OCI-LY1 (cell line): ENCODE measurements around the gene LGALS3.

Experiments used
- H2AFZ ChIP-seq: fragments of 200-600 bp; sonication (generic), shearing (Covaris generic); 2 replicates; pipeline ENCODE4 v1.6.0; 2014; ENCODE audit warnings: antibody characterized with exemption, mild to moderate bottlenecking, low read length
- H3F3A ChIP-seq: fragments of 200-600 bp; sonication (generic), shearing (Covaris generic); 2 replicates; pipeline ENCODE4 v1.6.0; 2014; ENCODE audit warnings: mild to moderate bottlenecking, antibody characterized with exemption, low read length, moderate library complexity; ENCODE audit not compliant: insufficient read depth
- H3K27ac ChIP-seq: fragments of 200-600 bp; sonication (generic); 2 replicates; pipeline ENCODE4 v1.5.1; 2014; ENCODE audit warnings: low read length, mixed run types, mild to moderate bottlenecking, low read depth; ENCODE audit not compliant: poor library complexity, severe bottlenecking
- H3K27me3 ChIP-seq: fragments of 200-600 bp; sonication (generic); 2 replicates; pipeline ENCODE4 v1.6.0; 2014; ENCODE audit warnings: antibody characterized with exemption, mild to moderate bottlenecking, low read length, moderate library complexity; ENCODE audit not compliant: insufficient read depth
- H3K36me3 ChIP-seq: fragments of 200-600 bp; sonication (generic); 2 replicates; pipeline ENCODE4 v1.6.1; 2014; ENCODE audit warnings: mild to moderate bottlenecking, antibody characterized with exemption, low read length, moderate library complexity, mixed read lengths; ENCODE audit not compliant: insufficient read depth
- H3K4me1 ChIP-seq: fragments of 200-600 bp; sonication (generic); 2 replicates; pipeline ENCODE4 v1.5.1; 2014; ENCODE audit warnings: mild to moderate bottlenecking, low read length, moderate library complexity; ENCODE audit not compliant: insufficient read depth, severe bottlenecking
- H3K4me2 ChIP-seq: fragments of 200-600 bp; sonication (generic), shearing (Covaris generic); 2 replicates; pipeline ENCODE4 v1.6.1; 2014; ENCODE audit warnings: low read length
- H3K4me3 ChIP-seq: fragments of 200-600 bp; sonication (generic); 2 replicates; pipeline ENCODE4 v1.5.1; 2014; ENCODE audit warnings: low read length, low read depth, mild to moderate bottlenecking, mixed read lengths; ENCODE audit not compliant: poor library complexity, severe bottlenecking
- H3K79me2 ChIP-seq: fragments of 200-600 bp; shearing (Covaris generic); 2 replicates; pipeline ENCODE4 v1.6.1; 2016; ENCODE audit warnings: mixed run types, low read length, mixed read lengths; ENCODE audit not compliant: insufficient read depth
- H3K9ac ChIP-seq: fragments of 200-600 bp; sonication (generic), shearing (Covaris generic); 2 replicates; pipeline ENCODE4 v1.6.1; 2014; ENCODE audit warnings: mild to moderate bottlenecking, low read length, mixed read lengths
- H3K9me2 ChIP-seq: fragments of 200-600 bp; sonication (generic), shearing (Covaris generic); 2 replicates; pipeline ENCODE4 v1.6.1; 2014; ENCODE audit warnings: low read depth, mild to moderate bottlenecking, low read length, mixed read lengths
- H3K9me3 ChIP-seq: fragments of 200-600 bp; shearing (Covaris generic); 2 replicates; pipeline ENCODE4 v1.6.1; 2014; ENCODE audit warnings: low read length, mixed read lengths
- H4K20me1 ChIP-seq: fragments of 200-600 bp; sonication (generic), shearing (Covaris generic); 2 replicates; pipeline ENCODE4 v1.6.0; 2016; ENCODE audit warnings: mild to moderate bottlenecking, low read length; ENCODE audit not compliant: insufficient read depth
- EZH2 ChIP-seq: fragments of 200-600 bp; sonication (generic), shearing (Covaris generic); IDR thresholded peaks from 2 replicates; pipeline ENCODE4 v1.8.0; 2017; ENCODE audit warnings: borderline replicate concordance, mixed run types, mild to moderate bottlenecking, antibody characterized with exemption, low read length, moderate library complexity, mixed read lengths
- TF ChIP-seq, protein P1 (sequence below): fragments of 200-600 bp; sonication (generic), shearing (Covaris generic); IDR thresholded peaks from 2 replicates; pipeline ENCODE4 v1.5.1; 2017; ENCODE audit warnings: mild to moderate bottlenecking, antibody characterized with exemption, low read length, moderate library complexity, mixed read lengths

Gene LGALS3

DNA sequence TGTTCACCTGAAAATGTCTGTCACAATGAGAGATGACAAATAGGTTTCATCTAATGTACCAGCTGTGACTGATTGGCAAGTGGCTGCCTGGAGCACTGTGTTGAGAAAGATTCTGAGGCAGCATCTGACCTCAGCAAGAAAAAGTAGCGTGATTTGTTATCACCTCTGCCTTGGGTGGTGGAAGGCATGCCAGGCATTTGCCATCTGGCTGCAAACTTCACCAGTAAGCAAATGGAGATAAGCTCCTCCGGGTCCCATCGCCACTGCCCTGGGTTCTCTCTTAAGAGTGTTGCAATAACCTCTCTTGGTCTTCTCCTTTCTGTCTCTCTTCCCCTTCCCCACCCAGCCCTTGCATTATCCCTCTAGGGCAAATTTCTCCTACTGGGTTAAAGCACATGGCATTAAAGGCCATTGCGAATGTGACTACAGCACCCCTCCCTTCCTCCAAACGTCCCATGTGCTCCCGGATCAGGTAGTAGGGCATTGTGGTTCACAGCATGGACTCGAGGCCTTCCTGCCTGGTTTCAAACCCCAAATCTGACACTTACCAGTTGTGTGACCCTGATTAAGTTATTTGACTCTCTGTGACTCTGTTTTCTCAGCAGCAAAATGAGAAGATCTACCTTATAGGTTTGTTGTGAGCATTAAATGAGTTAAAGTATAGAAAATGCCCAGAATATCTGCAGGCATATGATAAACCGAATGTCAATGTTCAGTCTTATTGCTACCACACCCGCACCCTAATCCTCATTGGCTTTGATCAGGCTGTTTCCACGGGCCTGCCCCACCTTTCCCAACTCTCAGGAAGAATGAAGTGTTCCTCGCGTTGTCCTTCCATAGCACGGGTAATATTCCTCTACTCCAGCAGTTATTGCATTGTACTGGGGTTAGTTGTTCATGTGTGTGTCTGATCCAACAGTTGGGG, 8.2 kb upstream of the LGALS3 start:
- Histone ChIP-seq H3K36me3 (no peaks in the 10 kb centered on the region), H3K27me3 (no peaks in the 10 kb centered on the region), H3K79me2 (no peaks in the 10 kb centered on the region), H3K9me3 (no peaks in the 10 kb centered on the region), H3K4me3 (no peak overlapping the region), H3K27ac (no peak overlapping the region), H3K9me2 (no peaks in the 10 kb centered on the region), H3K9ac (no peak overlapping the region), H3K4me2 (no peak overlapping the region), H3F3A (no peaks in the 10 kb centered on the region), H2AFZ (no peak overlapping the region), H3K4me1 (no peaks in the 10 kb centered on the region), H4K20me1 (no peaks in the 10 kb centered on the region)
- TF ChIP-seq EZH2 = no peak
- TF ChIP-seq, protein P1, sequence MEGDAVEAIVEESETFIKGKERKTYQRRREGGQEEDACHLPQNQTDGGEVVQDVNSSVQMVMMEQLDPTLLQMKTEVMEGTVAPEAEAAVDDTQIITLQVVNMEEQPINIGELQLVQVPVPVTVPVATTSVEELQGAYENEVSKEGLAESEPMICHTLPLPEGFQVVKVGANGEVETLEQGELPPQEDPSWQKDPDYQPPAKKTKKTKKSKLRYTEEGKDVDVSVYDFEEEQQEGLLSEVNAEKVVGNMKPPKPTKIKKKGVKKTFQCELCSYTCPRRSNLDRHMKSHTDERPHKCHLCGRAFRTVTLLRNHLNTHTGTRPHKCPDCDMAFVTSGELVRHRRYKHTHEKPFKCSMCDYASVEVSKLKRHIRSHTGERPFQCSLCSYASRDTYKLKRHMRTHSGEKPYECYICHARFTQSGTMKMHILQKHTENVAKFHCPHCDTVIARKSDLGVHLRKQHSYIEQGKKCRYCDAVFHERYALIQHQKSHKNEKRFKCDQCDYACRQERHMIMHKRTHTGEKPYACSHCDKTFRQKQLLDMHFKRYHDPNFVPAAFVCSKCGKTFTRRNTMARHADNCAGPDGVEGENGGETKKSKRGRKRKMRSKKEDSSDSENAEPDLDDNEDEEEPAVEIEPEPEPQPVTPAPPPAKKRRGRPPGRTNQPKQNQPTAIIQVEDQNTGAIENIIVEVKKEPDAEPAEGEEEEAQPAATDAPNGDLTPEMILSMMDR = no peak

- Histone ChIP-seq H3K4me1 (no peaks in the 10 kb centered on the region), H3K27ac (no peak overlapping the region), H2AFZ (no peak overlapping the region)
Measured at GRCh38 chr14:55121628-55122439, 7.2 kb upstream of the LGALS3 start.

DNA sequence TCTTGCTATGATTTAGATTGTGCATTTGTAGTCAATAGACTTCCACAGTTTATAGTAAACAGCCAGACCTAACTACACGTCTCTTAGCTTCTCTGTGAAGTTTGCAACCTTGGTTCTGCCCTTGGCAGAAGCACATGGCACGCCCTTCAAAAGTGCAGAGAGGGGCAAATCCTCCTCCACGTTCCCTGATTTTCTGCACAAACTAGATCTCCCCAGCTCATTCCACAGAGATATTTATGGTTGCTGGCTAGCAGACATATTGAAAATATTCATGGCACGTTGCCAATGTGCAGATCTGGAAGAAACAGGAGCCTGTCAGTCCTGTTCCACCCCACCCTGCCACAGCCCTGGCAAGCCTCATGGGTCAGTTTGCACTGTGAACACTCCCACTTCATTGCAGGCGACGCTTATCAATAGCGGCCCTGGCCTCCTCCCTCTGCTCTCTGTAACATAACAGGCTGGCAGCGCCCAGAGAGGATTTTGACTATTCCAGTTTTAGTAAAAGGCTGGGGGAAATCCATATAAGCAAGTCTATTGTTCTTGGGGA, 6.5 kb upstream of the LGALS3 start:
- Histone ChIP-seq H4K20me1 (no peaks in the 10 kb centered on the region), H3K9ac (no peak overlapping the region), H3K4me3 (no peak overlapping the region), H3K27me3 (0 out of 2 replicates have a peak, but pooled peaks cover 7% of the 10 kb centered on the region), H3K79me2 (no peaks in the 10 kb centered on the region), H3K4me1 (no peaks in the 10 kb centered on the region), H3K36me3 (no peaks in the 10 kb centered on the region), H3K4me2 (no peak overlapping the region), H3K9me3 (no peaks in the 10 kb centered on the region), H2AFZ (no peak overlapping the region), H3K27ac (no peak overlapping the region), H3K9me2 (no peaks in the 10 kb centered on the region), H3F3A (no peaks in the 10 kb centered on the region)
- TF ChIP-seq, protein P1 = no peak
- TF ChIP-seq EZH2 = no peak

More at GRCh38 chr14:55121628-55122439, 7.2 kb upstream of the LGALS3 start:
- H3K9me2 ChIP-seq = no peaks in the 10 kb centered on the region
- TF ChIP-seq, protein P1 = no peak
- TF ChIP-seq EZH2 = no peak
- H3K79me2 ChIP-seq = no peaks in the 10 kb centered on the region
- no peak overlapping the region for H3K4me2 ChIP-seq
- no peaks in the 10 kb centered on the region for H3K27me3 ChIP-seq
- no peaks in the 10 kb centered on the region for H3F3A ChIP-seq
- H3K9me3 ChIP-seq = no peaks in the 10 kb centered on the region
- H4K20me1 ChIP-seq = no peaks in the 10 kb centered on the region
- H3K36me3 ChIP-seq = no peaks in the 10 kb centered on the region
- no peak overlapping the region for H3K4me3 ChIP-seq
- H3K9ac ChIP-seq = no peak overlapping the region
